ENCODE measurements around the gene DLL1.

Gene DLL1

GRCh38 chr6:170288852-170289179 is 2.1 kb downstream of the DLL1 start:
- H3K9ac ChIP-seq (ENCODE audit: low read length): no peak overlapping the region

DNA sequence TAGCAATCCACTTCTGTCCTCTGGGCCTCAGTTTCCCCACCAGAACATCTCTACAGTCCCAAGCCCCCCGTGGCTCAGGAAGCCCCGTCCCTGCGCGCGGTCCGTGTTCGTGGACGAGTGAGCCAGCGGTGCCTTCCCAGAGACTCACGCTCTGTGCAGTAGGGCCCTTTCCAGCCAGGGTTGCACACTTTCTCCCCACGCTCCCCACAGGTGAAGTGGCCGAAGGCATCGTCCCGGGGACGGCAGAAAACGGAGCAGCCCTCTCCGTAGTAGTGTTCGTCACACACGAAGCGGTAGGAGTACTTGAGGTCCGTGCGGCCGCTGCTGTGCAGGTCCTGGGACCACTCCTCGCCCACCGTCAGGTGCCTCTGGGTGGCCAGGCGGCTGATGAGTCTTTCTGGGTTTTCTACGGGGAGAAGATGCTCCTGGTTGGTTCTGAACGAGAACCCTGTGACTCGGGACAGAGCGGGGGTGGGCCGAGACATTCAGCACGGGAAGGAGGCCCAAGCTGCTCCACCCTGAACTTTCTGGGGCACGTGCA is 2.7 kb downstream of the DLL1 start:
- H3K4me3 ChIP-seq (ENCODE audit: low read length): no peak overlapping the region
- no peaks in the 10 kb centered on the region for H4K20me1 ChIP-seq (ENCODE audit: insufficient read depth, low read length)
- H3K9me3 ChIP-seq (replicated peaks; ENCODE audit: insufficient read depth, low read length): no peaks in the 10 kb centered on the region
- H3K36me3 ChIP-seq (replicated peaks; ENCODE audit: insufficient read depth, low read length): no peaks in the 10 kb centered on the region
- H3K9ac ChIP-seq (ENCODE audit: low read length): no peak overlapping the region
- peaks cover 49% of the 10 kb centered on the region for H3K27me3 ChIP-seq (replicated peaks; ENCODE audit: insufficient read depth, low read length)
- no peaks in the 10 kb centered on the region for H3F3A ChIP-seq (ENCODE audit: insufficient read depth, low read length)
- no peak overlapping the region for H3K27ac ChIP-seq (ENCODE audit: low read length)
- H3K79me2 ChIP-seq (ENCODE audit: low read length): no peaks in the 10 kb centered on the region
- no peaks in the 10 kb centered on the region for H3K9me2 ChIP-seq (replicated peaks; ENCODE audit: insufficient read depth, low read length)
- H3K4me1 ChIP-seq (ENCODE audit: low read length): no peaks in the 10 kb centered on the region
- H2AFZ ChIP-seq (ENCODE audit: low read length): no peak overlapping the region
- no peak for DNase-seq
- TF ChIP-seq, protein P1, sequence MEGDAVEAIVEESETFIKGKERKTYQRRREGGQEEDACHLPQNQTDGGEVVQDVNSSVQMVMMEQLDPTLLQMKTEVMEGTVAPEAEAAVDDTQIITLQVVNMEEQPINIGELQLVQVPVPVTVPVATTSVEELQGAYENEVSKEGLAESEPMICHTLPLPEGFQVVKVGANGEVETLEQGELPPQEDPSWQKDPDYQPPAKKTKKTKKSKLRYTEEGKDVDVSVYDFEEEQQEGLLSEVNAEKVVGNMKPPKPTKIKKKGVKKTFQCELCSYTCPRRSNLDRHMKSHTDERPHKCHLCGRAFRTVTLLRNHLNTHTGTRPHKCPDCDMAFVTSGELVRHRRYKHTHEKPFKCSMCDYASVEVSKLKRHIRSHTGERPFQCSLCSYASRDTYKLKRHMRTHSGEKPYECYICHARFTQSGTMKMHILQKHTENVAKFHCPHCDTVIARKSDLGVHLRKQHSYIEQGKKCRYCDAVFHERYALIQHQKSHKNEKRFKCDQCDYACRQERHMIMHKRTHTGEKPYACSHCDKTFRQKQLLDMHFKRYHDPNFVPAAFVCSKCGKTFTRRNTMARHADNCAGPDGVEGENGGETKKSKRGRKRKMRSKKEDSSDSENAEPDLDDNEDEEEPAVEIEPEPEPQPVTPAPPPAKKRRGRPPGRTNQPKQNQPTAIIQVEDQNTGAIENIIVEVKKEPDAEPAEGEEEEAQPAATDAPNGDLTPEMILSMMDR (IDR thresholded peaks at IDR 0.05; ENCODE audit: low read length): no peak
- TF ChIP-seq EZH2 (optimal IDR thresholded peaks at IDR 0.05; ENCODE audit: low read depth, low read length): no peak
- no peak for TF ChIP-seq EZH2phosphoT487 (IDR thresholded peaks at IDR 0.05; ENCODE audit: low read length)
- H3K4me2 ChIP-seq (ENCODE audit: low read depth, low read length): no peak overlapping the region

More at GRCh38 chr6:170288852-170289179, 2.1 kb downstream of the DLL1 start:
- DNase-seq: no peak
- no peak overlapping the region for H3K4me2 ChIP-seq (ENCODE audit: low read depth, low read length)
- no peaks in the 10 kb centered on the region for H4K20me1 ChIP-seq (ENCODE audit: insufficient read depth, low read length)
- no peaks in the 10 kb centered on the region for H3K4me1 ChIP-seq (ENCODE audit: low read length)
- H3K4me3 ChIP-seq (ENCODE audit: low read length): no peak overlapping the region
- no peaks in the 10 kb centered on the region for H3K79me2 ChIP-seq (ENCODE audit: low read length)
- no peak overlapping the region for H2AFZ ChIP-seq (ENCODE audit: low read length)
- H3K27me3 ChIP-seq (replicated peaks; ENCODE audit: insufficient read depth, low read length): peaks cover 54% of the 10 kb centered on the region
- H3F3A ChIP-seq (ENCODE audit: insufficient read depth, low read length): no peaks in the 10 kb centered on the region
- H3K9me2 ChIP-seq (replicated peaks; ENCODE audit: insufficient read depth, low read length): no peaks in the 10 kb centered on the region
- H3K27ac ChIP-seq (ENCODE audit: low read length): no peak overlapping the region
- no peaks in the 10 kb centered on the region for H3K9me3 ChIP-seq (replicated peaks; ENCODE audit: insufficient read depth, low read length)
- TF ChIP-seq, protein P1 (IDR thresholded peaks at IDR 0.05; ENCODE audit: low read length): no peak
- TF ChIP-seq EZH2 (optimal IDR thresholded peaks at IDR 0.05; ENCODE audit: low read depth, low read length) (no peak), EZH2phosphoT487 (IDR thresholded peaks at IDR 0.05; ENCODE audit: low read length) (no peak)
- no peaks in the 10 kb centered on the region for H3K36me3 ChIP-seq (replicated peaks; ENCODE audit: insufficient read depth, low read length)

DNA sequence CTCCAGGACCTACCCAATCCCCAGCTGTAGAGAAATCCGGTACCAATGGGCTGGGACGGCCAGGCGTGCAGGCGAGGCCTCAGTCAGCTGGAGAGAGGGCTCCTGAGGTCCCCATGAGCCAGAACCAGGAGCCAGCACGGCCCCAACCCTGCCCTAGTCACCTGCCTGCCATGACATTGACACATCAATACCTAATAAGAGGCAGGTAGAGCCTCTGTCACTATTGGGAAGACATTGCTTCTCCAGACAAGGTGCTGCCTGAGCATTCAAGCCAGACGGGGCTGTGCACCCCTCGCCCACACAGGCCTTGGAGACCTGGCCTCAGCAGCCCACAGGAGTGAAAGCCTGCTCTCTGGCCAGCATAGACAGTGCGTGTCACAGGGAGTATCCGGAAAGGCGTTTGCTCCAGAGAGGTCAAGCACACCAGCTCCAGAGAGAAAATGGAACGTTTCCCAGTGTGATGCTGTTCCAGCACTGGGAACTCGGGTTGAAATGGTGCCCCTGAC is 3.5 kb downstream of the DLL1 start:
- TF ChIP-seq, protein P1 (IDR thresholded peaks at IDR 0.05; ENCODE audit: low read length): no peak
- TF ChIP-seq EZH2 (optimal IDR thresholded peaks at IDR 0.05; ENCODE audit: low read depth, low read length): no peak
- no peaks in the 10 kb centered on the region for H4K20me1 ChIP-seq (ENCODE audit: insufficient read depth, low read length)
- H3K4me2 ChIP-seq (ENCODE audit: low read depth, low read length): no peak overlapping the region
- H3K79me2 ChIP-seq (ENCODE audit: low read length): no peaks in the 10 kb centered on the region
- H3K9me3 ChIP-seq (replicated peaks; ENCODE audit: insufficient read depth, low read length): no peaks in the 10 kb centered on the region
- no peaks in the 10 kb centered on the region for H3K9me2 ChIP-seq (replicated peaks; ENCODE audit: insufficient read depth, low read length)
- H3K36me3 ChIP-seq (replicated peaks; ENCODE audit: insufficient read depth, low read length): no peaks in the 10 kb centered on the region
- H3K9ac ChIP-seq (ENCODE audit: low read length): no peak overlapping the region
- peaks cover 41% of the 10 kb centered on the region for H3K27me3 ChIP-seq (replicated peaks; ENCODE audit: insufficient read depth, low read length)
- no peaks in the 10 kb centered on the region for H3K4me1 ChIP-seq (ENCODE audit: low read length)
- no peak for DNase-seq
- no peak overlapping the region for H2AFZ ChIP-seq (ENCODE audit: low read length)
- no peak overlapping the region for H3K4me3 ChIP-seq (ENCODE audit: low read length)
- H3K27ac ChIP-seq (ENCODE audit: low read length): no peak overlapping the region
- H3F3A ChIP-seq (ENCODE audit: insufficient read depth, low read length): no peaks in the 10 kb centered on the region

Measured in MM.1S (cell line).